Caco-2 (cell line): ENCODE results near the gene TRIM23. TPM values are rescaled to one million over a fixed set of nuclear protein-coding genes. Genes with fewer than 3 reads are reported as not detected.
"Not testable (repeated sequence)": the region's sequence is repeated elsewhere in the genome, so short reads cannot be mapped to it uniquely, and the experiment has no call there.

Experiments used
- BruUV-seq: library from RNA; stranded (reverse); fragments of 400-500 nt; replicated peaks from 2 replicates; lab custom pipeline; 2021; lab: Mats Ljungman, UMichigan
- CTCF ChIA-PET: fragments of 300-600 bp; sonication (Branson Sonifier 250); formaldehyde crosslinking; loops from one replicate; lab custom pipeline; 2022; ENCODE audit warnings: antibody characterized with exemption; lab: Charles Lee
- POLR2A ChIA-PET: fragments of 300-600 bp; sonication (Branson Sonifier 250); formaldehyde crosslinking; loops from one replicate; lab custom pipeline; 2022; ENCODE audit warnings: antibody characterized with exemption; lab: Charles Lee
- DNase-seq, 2 experiments: peaks; one replicate each; pipeline versions ENCODE4 v3.0.0 to v3.0.0-alpha.2; 2020 to 2022
- H3K27me3 ChIP-seq: replicated peaks from 2 replicates; pipeline ENCODE4 v1.6.0; 2011; ENCODE audit warnings: low read length; ENCODE audit not compliant: control insufficient read depth, insufficient read depth
- H3K36me3 ChIP-seq: 2 replicates; pipeline ENCODE4 v1.5.1; 2011; ENCODE audit warnings: low read length; ENCODE audit not compliant: control insufficient read depth, insufficient read depth
- H3K4me1 ChIP-seq: fragments of 250-450 bp; sonication (Bioruptor Pico); 2 replicates; pipeline ENCODE4 v1.5.1; 2020; ENCODE audit warnings: mild to moderate bottlenecking
- H3K4me3 ChIP-seq: 2 replicates; pipeline ENCODE4 v1.5.1; 2011; ENCODE audit warnings: low read depth, mild to moderate bottlenecking, control low read depth, low read length
- H3K9me3 ChIP-seq: fragments of 250-450 bp; sonication (Bioruptor Pico); 2 replicates; pipeline ENCODE4 v1.5.1; 2020; ENCODE audit warnings: mild to moderate bottlenecking, moderate library complexity
- H3K27ac Mint-ChIP-seq: one replicate; pipeline ENCODE4 v1.8.0; 2022; ENCODE audit warnings: mixed read lengths; ENCODE audit not compliant: unreplicated experiment
- H3K27me3 Mint-ChIP-seq: one replicate; pipeline ENCODE4 v1.8.0; 2022; ENCODE audit warnings: mixed read lengths; ENCODE audit not compliant: insufficient read depth, unreplicated experiment
- H3K36me3 Mint-ChIP-seq: one replicate; pipeline ENCODE4 v1.8.0; 2022; ENCODE audit warnings: mild to moderate bottlenecking, mixed read lengths; ENCODE audit not compliant: insufficient read depth, unreplicated experiment
- H3K4me1 Mint-ChIP-seq: one replicate; pipeline ENCODE4 v1.8.0; 2022; ENCODE audit warnings: low read depth, mixed read lengths; ENCODE audit not compliant: unreplicated experiment
- H3K4me3 Mint-ChIP-seq: one replicate; pipeline ENCODE4 v1.8.0; 2022; ENCODE audit warnings: mild to moderate bottlenecking, moderate library complexity, mixed read lengths; ENCODE audit not compliant: unreplicated experiment
- H3K9me3 Mint-ChIP-seq: one replicate; pipeline ENCODE4 v1.8.0; 2022; ENCODE audit warnings: mixed read lengths; ENCODE audit not compliant: unreplicated experiment
- intact Hi-C: fragments of 100-400 bp; cut with micrococcal nuclease; formaldehyde crosslinking; loops from one replicate; pipeline ENCODE4 v1.10.0; 2022; ENCODE audit not compliant: unreplicated experiment
- total RNA-seq: library from RNA; stranded (reverse); gene quantifications from 2 replicates; pipeline ENCODE4 v1.2.3, GENCODE V29; 2022
- TF ChIP-seq, protein P1 (sequence below), 2 experiments: fragments of 200-600 bp in 1 of 2; IDR thresholded peaks; 1 replicate in 1 of 2; 2 replicates in 1 of 2; pipeline versions ENCODE4 v1.5.1 to v1.8.0; 2011 to 2022; ENCODE audit warnings: antibody characterized with exemption in 1 of 2, control low read depth in 1 of 2, inconsistent platforms in 1 of 2, low read depth in 1 of 2, low read length in 1 of 2, mild to moderate bottlenecking in 1 of 2, moderate library complexity in 1 of 2; ENCODE audit not compliant: insufficient read depth in 1 of 2, severe bottlenecking in 1 of 2, unreplicated experiment in 1 of 2

TRIM23 gene
- total RNA-seq, 1 experiment from 2014 or later: 12.0 TPM

DNA sequence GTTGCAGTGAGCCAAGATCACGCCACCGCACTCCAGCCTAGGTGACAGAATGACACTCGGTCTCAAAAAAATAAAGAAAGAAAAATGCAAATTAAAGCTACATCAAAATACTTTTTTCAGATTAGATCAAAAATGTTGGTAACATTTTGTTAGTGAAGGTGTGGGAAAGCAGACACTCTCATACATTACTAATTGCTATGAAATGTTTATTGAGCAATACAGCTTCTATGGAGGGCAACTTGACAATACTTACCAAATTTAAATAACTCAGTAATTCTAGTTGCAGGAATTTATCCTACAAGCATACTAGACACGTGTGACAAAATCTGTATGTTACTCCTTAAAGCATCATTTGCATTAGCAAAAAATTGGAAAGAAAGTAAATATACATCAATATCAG is 4.1 kb downstream of the TRIM23 start:
- no TSS peak for BruUV-seq
- intact Hi-C loops: loop anchor here (5.0 kb wide), 1 partner anchor 102 kb away; the partner anchor contains the start of genes NLN and SGTB
- peaks cover 8% of the 10 kb centered on the region for H3K36me3 Mint-ChIP-seq

DNA sequence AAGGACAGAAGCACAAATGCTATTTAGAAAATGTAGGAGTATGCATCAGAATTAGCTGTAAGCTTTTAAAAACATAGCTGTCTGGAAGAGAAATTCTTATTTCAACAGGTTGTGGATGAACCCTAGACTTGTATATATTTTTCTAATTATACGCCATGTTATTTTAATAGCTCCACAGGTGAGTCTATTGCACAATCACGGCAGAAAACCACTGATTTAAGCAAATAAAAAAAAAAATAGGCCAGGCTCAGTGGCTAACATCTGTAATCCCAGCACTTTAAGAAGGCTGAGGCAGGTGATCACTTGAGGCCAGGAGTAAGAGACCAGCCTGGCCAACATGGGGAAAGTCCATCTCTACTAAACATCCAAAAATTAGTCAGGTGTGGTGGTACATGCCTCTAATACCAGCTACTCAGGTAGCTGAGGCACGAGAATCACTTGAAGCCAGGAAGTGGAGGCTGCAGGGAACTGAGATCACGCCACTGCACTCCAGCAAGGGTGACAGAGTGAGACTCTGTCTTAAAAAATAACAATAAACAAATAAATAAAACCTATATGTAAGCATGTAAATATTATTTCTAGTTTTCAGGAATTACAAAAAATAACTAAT is 11.7 kb downstream of the TRIM23 start:
- peak overlapping the region; percentile 56 for H3K27ac Mint-ChIP-seq
- peak in 1 of 2 experiments; percentile 8 for DNase-seq

More for the DNA sequence above, 4.1 kb downstream of the TRIM23 start:
- H3K36me3 ChIP-seq: peaks cover 1% of the 10 kb centered on the region; the same call in 1 of the 2 replicates
- no peaks in the 10 kb centered on the region for H3K9me3 ChIP-seq
- Mint-ChIP-seq H3K4me1 (no peaks in the 10 kb centered on the region), H3K27me3 (no peaks in the 10 kb centered on the region), H3K4me3 (no peak overlapping the region), H3K9me3 (no peaks in the 10 kb centered on the region), H3K27ac (no peak overlapping the region)
- TF ChIP-seq, protein P1, sequence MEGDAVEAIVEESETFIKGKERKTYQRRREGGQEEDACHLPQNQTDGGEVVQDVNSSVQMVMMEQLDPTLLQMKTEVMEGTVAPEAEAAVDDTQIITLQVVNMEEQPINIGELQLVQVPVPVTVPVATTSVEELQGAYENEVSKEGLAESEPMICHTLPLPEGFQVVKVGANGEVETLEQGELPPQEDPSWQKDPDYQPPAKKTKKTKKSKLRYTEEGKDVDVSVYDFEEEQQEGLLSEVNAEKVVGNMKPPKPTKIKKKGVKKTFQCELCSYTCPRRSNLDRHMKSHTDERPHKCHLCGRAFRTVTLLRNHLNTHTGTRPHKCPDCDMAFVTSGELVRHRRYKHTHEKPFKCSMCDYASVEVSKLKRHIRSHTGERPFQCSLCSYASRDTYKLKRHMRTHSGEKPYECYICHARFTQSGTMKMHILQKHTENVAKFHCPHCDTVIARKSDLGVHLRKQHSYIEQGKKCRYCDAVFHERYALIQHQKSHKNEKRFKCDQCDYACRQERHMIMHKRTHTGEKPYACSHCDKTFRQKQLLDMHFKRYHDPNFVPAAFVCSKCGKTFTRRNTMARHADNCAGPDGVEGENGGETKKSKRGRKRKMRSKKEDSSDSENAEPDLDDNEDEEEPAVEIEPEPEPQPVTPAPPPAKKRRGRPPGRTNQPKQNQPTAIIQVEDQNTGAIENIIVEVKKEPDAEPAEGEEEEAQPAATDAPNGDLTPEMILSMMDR (IDR thresholded peaks at IDR 0.05; ENCODE audit: insufficient read depth in 1 of 2, low read depth in 1 of 2, low read length in 1 of 2, severe bottlenecking in 1 of 2, unreplicated experiment in 1 of 2): no peak
- no peaks in the 10 kb centered on the region for H3K4me1 ChIP-seq
- POLR2A ChIA-PET: no interaction called here
- CTCF ChIA-PET: no interaction called here
- H3K27me3 ChIP-seq: no peaks in the 10 kb centered on the region
- H3K4me3 ChIP-seq: no peak overlapping the region
- no peak for DNase-seq

DNA sequence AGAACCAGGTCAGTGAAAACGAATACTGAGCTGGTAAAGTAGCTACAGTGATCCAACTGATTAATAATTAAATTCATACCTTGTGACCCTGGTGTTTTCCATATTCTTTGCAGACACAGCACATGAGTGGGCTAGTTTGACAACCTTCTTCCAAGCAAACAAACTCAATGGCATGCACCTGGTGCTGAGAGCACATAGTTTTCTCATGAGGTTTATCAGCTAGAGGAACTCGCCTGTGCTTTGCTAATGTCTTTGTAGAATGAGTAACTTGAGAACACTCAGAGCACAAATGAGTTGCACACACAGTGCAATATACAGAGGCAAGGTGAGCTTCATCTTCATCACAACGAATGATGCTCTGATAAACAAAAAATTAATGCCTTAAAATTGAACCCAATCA is 12.6 kb downstream of the TRIM23 start:
- peaks cover 34% of the 10 kb centered on the region for H3K4me1 ChIP-seq
- ChIA-PET POLR2A (interaction anchor here (0.8 to 1.9 kb wide), 4 partner anchors 12 to 110 kb away, joined by 3 to 19 read pairs (median 5); partner anchors contain the start of genes CENPK, NLN, PPWD1 and SGTB), CTCF (interaction anchor here (0.5 to 0.9 kb wide), 3 partner anchors 12 to 341 kb away, joined by 3 read pairs; partner anchors contain the start of gene TRIM23)
- Mint-ChIP-seq H3K4me1 (peaks cover 25% of the 10 kb centered on the region), H3K9me3 (no peaks in the 10 kb centered on the region), H3K36me3 (peaks cover 40% of the 10 kb centered on the region), H3K27me3 (no peaks in the 10 kb centered on the region), H3K4me3 (peak overlapping the region; percentile 49), H3K27ac (peak overlapping the region; percentile 56)
- H3K27me3 ChIP-seq: no peaks in the 10 kb centered on the region
- peaks cover 2% of the 10 kb centered on the region for H3K36me3 ChIP-seq
- intact Hi-C loops: loop anchor here (1.0 kb wide), 2 partner anchors 13 to 40 kb away; partner anchors contain the start of gene TRIM23
- TF ChIP-seq, protein P1 (IDR thresholded peaks at IDR 0.05; ENCODE audit: insufficient read depth in 1 of 2, low read depth in 1 of 2, low read length in 1 of 2, severe bottlenecking in 1 of 2, unreplicated experiment in 1 of 2): no peak
- DNase-seq: peak; percentile 81 to 86
- H3K4me3 ChIP-seq: no peak overlapping the region
- BruUV-seq: no TSS peak
- H3K9me3 ChIP-seq: no peaks in the 10 kb centered on the region

More for the DNA sequence above, 11.7 kb downstream of the TRIM23 start:
- Histone ChIP-seq H3K27me3 (no peaks in the 10 kb centered on the region), H3K9me3 (no peaks in the 10 kb centered on the region), H3K4me1 (peaks cover 34% of the 10 kb centered on the region), H3K36me3 (peaks cover 1% of the 10 kb centered on the region), H3K4me3 (no peak overlapping the region)
- Mint-ChIP-seq H3K27me3 (no peaks in the 10 kb centered on the region), H3K9me3 (no peaks in the 10 kb centered on the region), H3K4me1 (peaks cover 25% of the 10 kb centered on the region), H3K4me3 (peak overlapping the region; percentile 49), H3K36me3 (peaks cover 38% of the 10 kb centered on the region)
- intact Hi-C loops: no loop called here
- TF ChIP-seq, protein P1 (IDR thresholded peaks at IDR 0.05; ENCODE audit: insufficient read depth in 1 of 2, low read depth in 1 of 2, low read length in 1 of 2, severe bottlenecking in 1 of 2, unreplicated experiment in 1 of 2): no peak
- ChIA-PET CTCF (no interaction called here), POLR2A (interaction anchor here (1.3 to 1.9 kb wide), 2 partner anchors 11 to 13 kb away, joined by 4 to 6 read pairs; partner anchors contain the start of gene TRIM23)
- BruUV-seq: no TSS peak

DNA sequence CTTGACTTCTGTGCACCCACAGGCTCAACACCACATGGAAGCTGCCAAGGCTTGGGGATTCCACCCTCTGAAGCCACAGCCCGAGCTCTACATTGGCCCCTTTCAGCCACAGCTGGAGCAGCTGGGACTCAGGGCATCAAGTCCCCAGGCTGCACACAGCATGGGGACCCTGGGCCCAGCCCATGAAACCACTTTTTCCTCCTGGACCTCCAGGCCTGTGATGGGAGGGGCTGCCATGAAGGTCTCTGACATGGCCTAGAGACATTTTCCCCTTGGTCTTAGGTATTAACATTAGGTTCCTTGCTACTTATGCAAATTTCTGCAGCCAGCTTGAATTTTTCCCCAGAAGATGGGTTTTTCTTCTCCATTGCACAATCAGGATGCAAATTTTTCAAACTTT is 22.4 kb downstream of the TRIM23 start:
- DNase-seq, H3K9me3 ChIP-seq, H3K4me1 ChIP-seq, H3K27me3 ChIP-seq, H3K4me3 ChIP-seq, H3K36me3 ChIP-seq, H3K4me1 Mint-ChIP-seq, H3K4me3 Mint-ChIP-seq, BruUV-seq, H3K27me3 Mint-ChIP-seq, H3K27ac Mint-ChIP-seq, POLR2A ChIA-PET, intact Hi-C loops, CTCF ChIA-PET: not testable (repeated sequence)
- H3K9me3 Mint-ChIP-seq: peaks cover 25% of the 10 kb centered on the region
- H3K36me3 Mint-ChIP-seq: peaks cover 56% of the 10 kb centered on the region
